ENCODE data around the gene PTPRR.

DNA sequence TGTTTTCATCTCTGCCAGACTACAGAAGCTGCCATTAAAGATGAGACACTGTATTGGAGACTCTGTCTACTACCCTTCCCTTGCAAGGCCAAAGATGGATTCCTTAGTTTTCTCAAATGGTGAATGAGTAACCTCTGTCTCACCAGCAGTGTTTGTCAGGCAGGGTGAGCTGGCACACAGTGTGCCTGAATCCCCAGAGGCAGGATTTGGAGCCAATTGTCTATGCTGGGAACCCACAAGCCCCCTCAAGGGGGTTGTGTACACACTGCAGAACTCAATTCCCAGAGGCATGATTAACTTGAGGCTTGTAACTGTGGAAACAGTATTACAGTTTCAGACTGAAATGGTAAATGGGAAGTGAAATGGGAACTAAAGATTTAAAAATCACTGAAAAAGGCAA is 146.5 kb downstream of the PTPRR start:
- TF ChIP-seq, protein P1, sequence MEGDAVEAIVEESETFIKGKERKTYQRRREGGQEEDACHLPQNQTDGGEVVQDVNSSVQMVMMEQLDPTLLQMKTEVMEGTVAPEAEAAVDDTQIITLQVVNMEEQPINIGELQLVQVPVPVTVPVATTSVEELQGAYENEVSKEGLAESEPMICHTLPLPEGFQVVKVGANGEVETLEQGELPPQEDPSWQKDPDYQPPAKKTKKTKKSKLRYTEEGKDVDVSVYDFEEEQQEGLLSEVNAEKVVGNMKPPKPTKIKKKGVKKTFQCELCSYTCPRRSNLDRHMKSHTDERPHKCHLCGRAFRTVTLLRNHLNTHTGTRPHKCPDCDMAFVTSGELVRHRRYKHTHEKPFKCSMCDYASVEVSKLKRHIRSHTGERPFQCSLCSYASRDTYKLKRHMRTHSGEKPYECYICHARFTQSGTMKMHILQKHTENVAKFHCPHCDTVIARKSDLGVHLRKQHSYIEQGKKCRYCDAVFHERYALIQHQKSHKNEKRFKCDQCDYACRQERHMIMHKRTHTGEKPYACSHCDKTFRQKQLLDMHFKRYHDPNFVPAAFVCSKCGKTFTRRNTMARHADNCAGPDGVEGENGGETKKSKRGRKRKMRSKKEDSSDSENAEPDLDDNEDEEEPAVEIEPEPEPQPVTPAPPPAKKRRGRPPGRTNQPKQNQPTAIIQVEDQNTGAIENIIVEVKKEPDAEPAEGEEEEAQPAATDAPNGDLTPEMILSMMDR (IDR thresholded peaks at IDR 0.05), result no peak
- TF ChIP-seq POLR2A (IDR thresholded peaks at IDR 0.05), result no peak

Data from esophagus squamous epithelium (tissue), 4 donors.